Endodermal cell (in vitro differentiated cells): ENCODE results near the gene MARF1. TPM values are rescaled to one million over a fixed set of nuclear protein-coding genes. Genes with fewer than 3 reads are reported as not detected.

ENCODE experiments used
- DNase-seq: peaks from one replicate; pipeline ENCODE4 v3.0.0-alpha.2; 2017
- H3K27ac ChIP-seq: 2 replicates; pipeline ENCODE4 v1.5.1; 2013; ENCODE audit warnings: mild to moderate bottlenecking, low read depth, low read length, moderate library complexity
- H3K27me3 ChIP-seq: 2 replicates; pipeline ENCODE4 v1.6.1; 2013; ENCODE audit warnings: mild to moderate bottlenecking, low read length, moderate library complexity; ENCODE audit not compliant: insufficient read depth, control insufficient read depth, poor library complexity, severe bottlenecking
- H3K36me3 ChIP-seq: 2 replicates; pipeline ENCODE4 v1.7.0; 2013; ENCODE audit warnings: mild to moderate bottlenecking, low read length, moderate library complexity; ENCODE audit not compliant: control insufficient read depth, insufficient read depth
- H3K4me1 ChIP-seq: one replicate; pipeline ENCODE4 v1.7.0; 2013; ENCODE audit warnings: low read length; ENCODE audit not compliant: control insufficient read depth, insufficient read depth
- H3K4me3 ChIP-seq: 2 replicates; pipeline ENCODE4 v1.5.1; 2013; ENCODE audit warnings: mild to moderate bottlenecking, low read length, moderate library complexity
- H3K9ac ChIP-seq: 2 replicates; pipeline ENCODE4 v1.6.1; 2013; ENCODE audit warnings: mild to moderate bottlenecking, low read length, moderate library complexity; ENCODE audit not compliant: poor library complexity, severe bottlenecking; ENCODE audit errors: extremely low read depth
- H3K9me3 ChIP-seq: 2 replicates; pipeline ENCODE4 v1.6.1; 2013; ENCODE audit warnings: mild to moderate bottlenecking, low read length, moderate library complexity; ENCODE audit not compliant: control insufficient read depth
- H3K27ac Mint-ChIP-seq: 2 replicates; pipeline ENCODE4 v1.8.0; 2020; ENCODE audit warnings: mixed read lengths
- H3K27me3 Mint-ChIP-seq: 2 replicates; pipeline ENCODE4 v1.8.0; 2021; ENCODE audit warnings: mild to moderate bottlenecking, mixed read lengths; ENCODE audit not compliant: insufficient read depth
- H3K36me3 Mint-ChIP-seq: 2 replicates; pipeline ENCODE4 v1.8.0; 2020; ENCODE audit warnings: low read depth, mixed read lengths
- H3K4me1 Mint-ChIP-seq: 2 replicates; pipeline ENCODE4 v1.8.0; 2020; ENCODE audit warnings: mixed read lengths
- H3K4me3 Mint-ChIP-seq: 2 replicates; pipeline ENCODE4 v1.8.0; 2020; ENCODE audit warnings: mild to moderate bottlenecking, moderate library complexity, mixed read lengths
- H3K9me3 Mint-ChIP-seq: 2 replicates; pipeline ENCODE4 v1.8.0; 2020; ENCODE audit warnings: mild to moderate bottlenecking, mixed read lengths
- WGBS, 2 experiments: methylation state at CpG; one replicate each; pipeline versions ENCODE4 v1.1.5 to v1.1.7; 2013; ENCODE audit warnings: missing lambda C conversion rate in 2 of 2, mixed read lengths in 1 of 2; ENCODE audit not compliant: insufficient coverage in 1 of 2, insufficient read length in 1 of 2; 5-methylcytosine and 5-hydroxymethylcytosine counted together
- total RNA-seq, 2 donors: library from RNA; stranded (reverse); fragmentation: NEBNext Ultra II Directional in 1 of 2; extraction: Animal tissue kit (Norgen Biotek cat#: 25700) in 1 of 2; gene quantifications; 2 replicates in 1 of 2; 3 replicates in 1 of 2; pipeline ENCODE4 v1.2.1, GENCODE V29; 2021
- TF ChIP-seq, protein P1 (sequence below): fragments of 200-600 bp; sonication (generic); conservative IDR thresholded peaks from 2 replicates; pipeline ENCODE4 v1.5.0; 2021; ENCODE audit warnings: antibody characterized with exemption, mild to moderate bottlenecking

MARF1 gene
- total RNA-seq, 2 donors from 2014 or later, result 39.3 to 39.6 TPM

- Mint-ChIP-seq H3K4me1 (peaks cover 10% of the 10 kb centered on the region), H3K4me3 (no peak overlapping the region), H3K27me3 (no peaks in the 10 kb centered on the region), H3K9me3 (no peaks in the 10 kb centered on the region), H3K36me3 (peaks cover 76% of the 10 kb centered on the region), H3K27ac (no peak overlapping the region)
- WGBS, 2 experiments, result 84 to 90% methylated on average over 8 to 9 of the region's 9 CpGs
- Histone ChIP-seq H3K36me3 (peaks cover 81% of the 10 kb centered on the region), H3K4me1 (peaks cover 7% of the 10 kb centered on the region), H3K27me3 (no peaks in the 10 kb centered on the region), H3K9ac (no peak overlapping the region), H3K27ac (no peak overlapping the region), H3K9me3 (no peaks in the 10 kb centered on the region), H3K4me3 (no peak overlapping the region)
- peak; percentile 85 for DNase-seq
- TF ChIP-seq, protein P1, sequence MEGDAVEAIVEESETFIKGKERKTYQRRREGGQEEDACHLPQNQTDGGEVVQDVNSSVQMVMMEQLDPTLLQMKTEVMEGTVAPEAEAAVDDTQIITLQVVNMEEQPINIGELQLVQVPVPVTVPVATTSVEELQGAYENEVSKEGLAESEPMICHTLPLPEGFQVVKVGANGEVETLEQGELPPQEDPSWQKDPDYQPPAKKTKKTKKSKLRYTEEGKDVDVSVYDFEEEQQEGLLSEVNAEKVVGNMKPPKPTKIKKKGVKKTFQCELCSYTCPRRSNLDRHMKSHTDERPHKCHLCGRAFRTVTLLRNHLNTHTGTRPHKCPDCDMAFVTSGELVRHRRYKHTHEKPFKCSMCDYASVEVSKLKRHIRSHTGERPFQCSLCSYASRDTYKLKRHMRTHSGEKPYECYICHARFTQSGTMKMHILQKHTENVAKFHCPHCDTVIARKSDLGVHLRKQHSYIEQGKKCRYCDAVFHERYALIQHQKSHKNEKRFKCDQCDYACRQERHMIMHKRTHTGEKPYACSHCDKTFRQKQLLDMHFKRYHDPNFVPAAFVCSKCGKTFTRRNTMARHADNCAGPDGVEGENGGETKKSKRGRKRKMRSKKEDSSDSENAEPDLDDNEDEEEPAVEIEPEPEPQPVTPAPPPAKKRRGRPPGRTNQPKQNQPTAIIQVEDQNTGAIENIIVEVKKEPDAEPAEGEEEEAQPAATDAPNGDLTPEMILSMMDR, result no peak
These were observed 41.6 kb downstream of the MARF1 start for GRCh38 chr16:15601212-15601879.

DNA sequence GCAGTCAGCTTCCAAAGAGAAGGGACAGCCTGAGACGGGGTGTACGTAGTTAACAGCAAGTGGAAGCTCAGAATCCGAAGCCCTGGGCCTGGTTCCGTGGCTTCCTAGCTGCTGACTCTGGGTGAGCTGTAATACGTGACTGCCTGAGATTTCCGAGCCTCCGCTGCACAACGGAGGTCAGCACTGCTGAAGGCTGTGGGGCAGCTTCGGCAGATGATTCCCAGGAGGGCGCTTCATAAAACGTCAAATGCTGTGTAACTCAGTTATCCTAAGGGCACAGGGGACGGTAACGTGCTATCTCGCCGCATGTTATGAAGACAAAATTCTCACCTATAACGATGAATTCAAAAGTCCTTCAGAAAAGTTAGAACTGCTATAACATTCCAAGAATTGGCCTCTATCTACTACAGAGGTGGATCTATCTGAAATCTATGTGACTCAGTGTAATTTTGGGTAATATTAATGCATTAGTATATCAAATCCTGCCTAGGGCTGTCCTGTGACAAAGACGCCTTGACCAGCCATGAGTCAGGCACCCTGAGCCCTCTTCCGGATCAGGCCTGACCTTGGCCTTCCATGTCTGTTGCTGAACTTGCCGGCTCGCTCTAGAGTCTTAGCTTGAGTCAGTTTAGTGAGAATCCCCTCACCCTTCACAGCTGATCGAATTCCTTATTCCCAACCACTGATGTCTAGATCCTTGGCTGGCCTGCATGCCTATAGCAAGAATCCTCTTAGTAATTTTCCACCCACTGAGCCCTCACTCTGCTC, 43.5 kb downstream of the MARF1 start:
- no peak overlapping the region for H3K27ac Mint-ChIP-seq
- WGBS, 2 experiments, result 94 to 95% methylated on average over 20 to 21 of the region's 21 CpGs
- TF ChIP-seq, protein P1, result no peak
- peaks cover 83% of the 10 kb centered on the region for H3K36me3 Mint-ChIP-seq
- Histone ChIP-seq H3K9me3 (no peaks in the 10 kb centered on the region), H3K27me3 (no peaks in the 10 kb centered on the region), H3K9ac (no peak overlapping the region), H3K27ac (no peak overlapping the region), H3K36me3 (peaks cover 97% of the 10 kb centered on the region), H3K4me1 (peaks cover 7% of the 10 kb centered on the region), H3K4me3 (no peak overlapping the region)
- H3K27me3 Mint-ChIP-seq, result no peaks in the 10 kb centered on the region
- no peaks in the 10 kb centered on the region for H3K9me3 Mint-ChIP-seq
- no peak for DNase-seq
- H3K4me3 Mint-ChIP-seq, result no peak overlapping the region
- H3K4me1 Mint-ChIP-seq, result peaks cover 10% of the 10 kb centered on the region

DNA sequence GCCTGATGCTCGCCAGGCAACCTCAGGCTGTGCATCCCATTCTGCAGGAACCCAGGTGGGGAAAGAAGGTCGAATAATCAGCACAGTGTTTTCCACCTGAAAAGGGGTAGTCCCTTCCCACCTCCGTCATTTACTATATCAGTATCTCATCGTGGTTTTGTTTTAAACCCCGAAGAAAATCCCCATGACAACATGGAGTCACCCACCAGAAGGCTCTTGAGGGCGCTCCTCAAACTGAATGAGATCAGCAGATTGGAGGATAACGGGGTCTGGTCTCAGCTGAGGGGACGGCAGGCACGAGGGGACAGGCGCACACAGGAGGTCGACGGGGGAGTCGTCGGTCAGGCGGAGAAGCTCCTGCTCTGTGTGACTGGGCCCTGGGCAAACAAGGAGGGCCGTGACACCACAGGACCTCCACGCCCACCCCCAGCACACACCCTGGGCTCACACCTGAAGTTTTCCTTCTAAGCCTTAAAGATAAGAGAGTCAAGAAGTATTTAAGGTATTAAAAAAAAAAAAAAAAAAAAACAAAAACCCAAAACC, 44.2 kb downstream of the MARF1 start:
- H3K9me3 ChIP-seq, result no peaks in the 10 kb centered on the region
- no peaks in the 10 kb centered on the region for H3K27me3 ChIP-seq
- peaks cover 96% of the 10 kb centered on the region for H3K36me3 ChIP-seq
- no peak overlapping the region for H3K4me3 ChIP-seq
- peaks cover 76% of the 10 kb centered on the region for H3K36me3 Mint-ChIP-seq
- H3K9ac ChIP-seq, result no peak overlapping the region
- H3K4me1 ChIP-seq, result peaks cover 7% of the 10 kb centered on the region
- no peak overlapping the region for H3K4me3 Mint-ChIP-seq
- no peaks in the 10 kb centered on the region for H3K9me3 Mint-ChIP-seq
- WGBS, 2 experiments, result 91 to 94% methylated on average over 4 to 17 of the region's 17 CpGs
- no peak overlapping the region for H3K27ac ChIP-seq
- TF ChIP-seq, protein P1, result no peak
- H3K27ac Mint-ChIP-seq, result peak overlapping the region; percentile 71
- H3K4me1 Mint-ChIP-seq, result peaks cover 11% of the 10 kb centered on the region
- H3K27me3 Mint-ChIP-seq, result no peaks in the 10 kb centered on the region
- DNase-seq, result no peak
